Thyroid gland (tissue), 4 donors: ENCODE results near the gene ANKRD11. TPM values are rescaled to one million over a fixed set of nuclear protein-coding genes. Genes with fewer than 3 reads are reported as not detected.

Experiments used
- DNase-seq, 2 donors: peaks; one replicate each; pipeline ENCODE4 v3.0.0-alpha.2; 2019
- H3K27ac ChIP-seq, 3 donors: fragments of 200-600 bp; sonication (generic); 1 replicate in 2 of 3; 2 replicates in 1 of 3; pipeline ENCODE4 v1.5.1; 2016 to 2019; ENCODE audit warnings: mild to moderate bottlenecking in 1 of 3, moderate library complexity in 1 of 3
- H3K27me3 ChIP-seq: fragments of 200-600 bp; sonication (generic); one replicate; pipeline ENCODE4 v1.5.1; 2019
- H3K36me3 ChIP-seq, 2 donors: fragments of 200-600 bp; sonication (generic); one replicate each; pipeline ENCODE4 v1.5.1; 2016 to 2019
- H3K4me1 ChIP-seq, 2 donors: fragments of 200-600 bp; sonication (generic); one replicate each; pipeline ENCODE4 v1.5.1; 2017 to 2019
- H3K4me3 ChIP-seq, 3 donors: fragments of 200-600 bp; sonication (generic); replicated peaks in 1 of 3; 1 replicate in 2 of 3; 2 replicates in 1 of 3; pipeline ENCODE4 v1.5.1; 2016; ENCODE audit warnings: mild to moderate bottlenecking in 1 of 3
- H3K9me3 ChIP-seq: fragments of 200-600 bp; sonication (generic); one replicate; pipeline ENCODE4 v1.5.1; 2017
- POLR2A ChIP-seq, 2 donors: fragments of 450-650 bp; IDR thresholded peaks; one replicate each; pipeline ENCODE4 v1.6.1; 2017; ENCODE audit warnings: antibody characterized with exemption in 2 of 2, mild to moderate bottlenecking in 2 of 2, moderate library complexity in 1 of 2
- WGBS, 2 donors: methylation state at CpG; one replicate each; pipeline ENCODE4 v1.1.5; 2017; 5-methylcytosine and 5-hydroxymethylcytosine counted together
- intact Hi-C: fragments of 100-400 bp; cut with DNase I; formaldehyde crosslinking; loops from one replicate; pipeline ENCODE4 v1.15.1; 2023
- total RNA-seq, 4 donors: library from RNA; depleted of rRNA; stranded (reverse); fragments of >200 nt; gene quantifications; one replicate each; pipeline ENCODE4 v1.2.3, GENCODE V29; 2016
- TF ChIP-seq, protein P1 (sequence below), 6 experiments: fragments of 200-600 bp in 3 of 6; fragments of 450-650 bp in 3 of 6; sonication (generic) in 3 of 6; IDR thresholded peaks; one replicate each; pipeline ENCODE4 v1.5.1; 2016 to 2019; ENCODE audit warnings: antibody characterized with exemption in 6 of 6, mild to moderate bottlenecking in 2 of 6, inconsistent platforms in 1 of 6, moderate library complexity in 1 of 6

Gene ANKRD11
- total RNA-seq, 4 donors from 2014 or later = 62.1 to 90.4 (median 75.0) TPM

DNA sequence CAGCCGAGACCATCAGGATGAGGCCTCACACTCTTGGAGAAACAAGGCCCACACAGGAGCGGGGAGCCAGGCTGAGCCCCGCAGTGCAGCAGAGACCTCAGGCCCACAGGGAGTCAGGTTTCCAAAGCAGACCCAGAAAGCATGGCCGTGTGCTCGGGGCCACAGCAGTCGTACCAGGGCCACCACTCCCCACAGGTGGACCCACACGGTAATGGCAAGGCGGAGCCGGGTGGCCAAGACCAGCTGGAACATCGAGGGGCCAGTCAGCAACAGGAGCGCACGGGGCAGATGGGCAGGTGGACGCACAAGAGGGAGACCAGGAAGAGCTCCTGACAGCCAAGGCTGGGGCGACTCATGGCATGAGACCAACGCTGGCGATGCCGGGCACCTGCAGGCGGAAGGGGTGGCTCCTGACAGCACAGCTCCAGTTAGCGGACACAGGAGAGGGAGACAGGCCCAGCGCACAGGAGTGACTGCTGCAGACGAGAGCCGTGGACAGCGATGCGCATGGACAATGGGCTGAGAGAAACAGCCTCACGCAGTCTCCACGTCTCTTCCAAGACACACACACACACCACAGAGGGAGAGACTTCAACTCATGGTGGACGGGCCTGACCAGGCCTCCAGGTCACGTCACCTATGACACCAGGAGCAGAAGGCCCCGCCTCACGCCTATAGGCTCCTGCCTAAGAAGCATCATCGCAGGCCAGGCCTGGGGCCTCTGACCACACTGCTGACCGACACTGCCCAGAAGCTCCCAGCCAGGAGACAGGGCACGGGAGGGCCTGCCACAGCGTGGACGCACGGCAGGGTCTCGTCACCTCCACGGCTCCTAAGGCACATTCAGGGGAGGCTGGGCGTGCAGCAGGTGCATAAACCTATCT is 214.3 kb downstream of the ANKRD11 start:
- no peaks in the 10 kb centered on the region for H3K4me1 ChIP-seq
- TF ChIP-seq POLR2A (IDR thresholded peaks at IDR 0.05) = no peak
- intact Hi-C loops = no loop called here
- H3K36me3 ChIP-seq = peaks cover 42 to 55% of the 10 kb centered on the region in 2 donors
- WGBS, 2 donors = 95 to 97% methylated on average over 27 to 39 of the region's 39 CpGs
- H3K27me3 ChIP-seq = no peaks in the 10 kb centered on the region
- no peaks in the 10 kb centered on the region for H3K9me3 ChIP-seq
- no peak overlapping the region for H3K4me3 ChIP-seq
- H3K27ac ChIP-seq = no peak overlapping the region
- DNase-seq = no peak

DNA sequence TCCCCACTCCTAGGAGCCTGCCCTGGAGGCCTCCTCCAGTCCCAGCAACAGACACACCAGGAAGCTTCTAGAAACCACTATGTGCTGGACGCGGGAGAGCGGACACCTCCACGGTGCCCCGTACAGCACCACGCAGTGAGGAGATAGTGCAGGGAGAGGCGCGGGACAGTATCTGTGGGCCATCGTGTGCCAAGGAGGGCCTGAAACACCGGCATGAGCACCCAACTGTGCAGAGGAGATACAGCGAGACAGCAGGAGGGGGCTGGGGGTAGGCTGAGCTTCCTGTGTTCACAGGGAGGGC is 215.1 kb downstream of the ANKRD11 start:
- H3K27ac ChIP-seq = no peak overlapping the region
- no peak for DNase-seq
- H3K4me1 ChIP-seq = no peaks in the 10 kb centered on the region
- no peaks in the 10 kb centered on the region for H3K27me3 ChIP-seq
- intact Hi-C loops = no loop called here
- H3K9me3 ChIP-seq = no peaks in the 10 kb centered on the region
- TF ChIP-seq, protein P1, sequence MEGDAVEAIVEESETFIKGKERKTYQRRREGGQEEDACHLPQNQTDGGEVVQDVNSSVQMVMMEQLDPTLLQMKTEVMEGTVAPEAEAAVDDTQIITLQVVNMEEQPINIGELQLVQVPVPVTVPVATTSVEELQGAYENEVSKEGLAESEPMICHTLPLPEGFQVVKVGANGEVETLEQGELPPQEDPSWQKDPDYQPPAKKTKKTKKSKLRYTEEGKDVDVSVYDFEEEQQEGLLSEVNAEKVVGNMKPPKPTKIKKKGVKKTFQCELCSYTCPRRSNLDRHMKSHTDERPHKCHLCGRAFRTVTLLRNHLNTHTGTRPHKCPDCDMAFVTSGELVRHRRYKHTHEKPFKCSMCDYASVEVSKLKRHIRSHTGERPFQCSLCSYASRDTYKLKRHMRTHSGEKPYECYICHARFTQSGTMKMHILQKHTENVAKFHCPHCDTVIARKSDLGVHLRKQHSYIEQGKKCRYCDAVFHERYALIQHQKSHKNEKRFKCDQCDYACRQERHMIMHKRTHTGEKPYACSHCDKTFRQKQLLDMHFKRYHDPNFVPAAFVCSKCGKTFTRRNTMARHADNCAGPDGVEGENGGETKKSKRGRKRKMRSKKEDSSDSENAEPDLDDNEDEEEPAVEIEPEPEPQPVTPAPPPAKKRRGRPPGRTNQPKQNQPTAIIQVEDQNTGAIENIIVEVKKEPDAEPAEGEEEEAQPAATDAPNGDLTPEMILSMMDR (IDR thresholded peaks at IDR 0.05) = no peak
- no peak for TF ChIP-seq POLR2A (IDR thresholded peaks at IDR 0.05)
- H3K4me3 ChIP-seq = no peak overlapping the region
- WGBS, 2 donors = 91 to 98% methylated on average over 6 to 11 of the region's 11 CpGs
- H3K36me3 ChIP-seq = peaks cover 38 to 50% of the 10 kb centered on the region in 2 donors

DNA sequence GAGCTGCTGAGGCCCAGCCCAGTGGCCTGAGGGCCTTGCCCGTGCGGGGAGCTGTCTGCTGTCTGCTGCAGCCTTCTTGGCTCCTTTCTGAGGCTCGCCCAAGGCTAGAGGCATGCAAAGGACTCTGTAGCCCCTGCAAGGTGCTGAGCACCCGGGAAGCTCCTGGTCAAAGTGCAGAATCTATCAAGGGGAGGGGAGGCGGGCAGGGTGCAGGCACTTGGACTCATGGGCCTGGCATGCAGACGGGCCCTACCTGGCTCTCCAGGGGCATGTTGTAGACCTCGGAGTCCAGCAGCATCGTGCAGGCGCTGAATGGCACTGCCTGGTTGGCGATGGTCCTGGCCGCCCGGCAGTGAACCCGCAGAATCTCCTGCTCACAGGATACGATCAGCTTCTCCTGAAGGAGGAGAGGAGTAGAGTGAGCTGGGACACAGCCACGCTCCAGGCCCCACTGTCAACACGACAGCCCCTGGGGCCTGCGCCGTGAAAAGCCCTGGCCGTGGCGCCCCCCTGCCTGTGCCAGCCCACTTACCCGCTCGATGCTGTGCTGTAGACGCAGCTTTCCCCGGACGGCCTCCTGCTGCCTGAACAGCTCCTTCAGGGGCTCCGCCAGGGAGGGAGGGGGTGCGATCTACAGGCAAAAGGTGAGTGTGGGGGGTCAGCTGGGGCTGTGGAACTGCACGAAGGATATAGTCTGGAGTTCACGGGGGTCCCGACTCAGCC is 215.6 kb downstream of the ANKRD11 start:
- Histone ChIP-seq H3K4me1 (no peaks in the 10 kb centered on the region), H3K9me3 (no peaks in the 10 kb centered on the region), H3K36me3 (peaks cover 41 to 50% of the 10 kb centered on the region in 2 donors), H3K4me3 (no peak overlapping the region), H3K27ac (no peak overlapping the region), H3K27me3 (no peaks in the 10 kb centered on the region)
- DNase-seq = no peak
- no peak for TF ChIP-seq POLR2A (IDR thresholded peaks at IDR 0.05)
- TF ChIP-seq, protein P1 (IDR thresholded peaks at IDR 0.05) = no peak
- WGBS, 2 donors = 93 to 97% methylated on average over 15 to 20 of the region's 30 CpGs
- intact Hi-C loops = no loop called here

- intact Hi-C loops = no loop called here
- 90 to 95% methylated on average over 9 to 15 of the region's 19 CpGs for WGBS, 2 donors
- H3K9me3 ChIP-seq = no peaks in the 10 kb centered on the region
- no peak overlapping the region for H3K4me3 ChIP-seq
- no peak for TF ChIP-seq POLR2A (IDR thresholded peaks at IDR 0.05)
- TF ChIP-seq, protein P1 (IDR thresholded peaks at IDR 0.05) = no peak
- H3K27ac ChIP-seq = no peak overlapping the region
- no peak for DNase-seq
- no peaks in the 10 kb centered on the region for H3K27me3 ChIP-seq
- no peaks in the 10 kb centered on the region for H3K4me1 ChIP-seq
- peaks cover 45 to 53% of the 10 kb centered on the region in 2 donors for H3K36me3 ChIP-seq
Observed at GRCh38 chr16:89273741-89274472, 216.5 kb downstream of the ANKRD11 start.

- no peak overlapping the region for H3K27ac ChIP-seq
- H3K4me1 ChIP-seq = no peaks in the 10 kb centered on the region
- no peaks in the 10 kb centered on the region for H3K27me3 ChIP-seq
- 97% methylated on average over 6 of the region's 6 CpGs for WGBS, 2 donors
- no peak for DNase-seq
- TF ChIP-seq, protein P1 (IDR thresholded peaks at IDR 0.05) = no peak
- no peak for TF ChIP-seq POLR2A (IDR thresholded peaks at IDR 0.05)
- H3K36me3 ChIP-seq = peaks cover 44 to 46% of the 10 kb centered on the region in 2 donors
- intact Hi-C loops = no loop called here
- H3K9me3 ChIP-seq = no peaks in the 10 kb centered on the region
- H3K4me3 ChIP-seq = no peak overlapping the region
Observed at GRCh38 chr16:89272631-89273030, 217.7 kb downstream of the ANKRD11 start.
